Measurements from ENCODE around the gene OTOS. TPM values are rescaled to one million over a fixed set of nuclear protein-coding genes. Genes with fewer than 3 reads are reported as not detected.

The OTOS gene
- total RNA-seq, 1 experiment from 2014 or later = not detected

DNA sequence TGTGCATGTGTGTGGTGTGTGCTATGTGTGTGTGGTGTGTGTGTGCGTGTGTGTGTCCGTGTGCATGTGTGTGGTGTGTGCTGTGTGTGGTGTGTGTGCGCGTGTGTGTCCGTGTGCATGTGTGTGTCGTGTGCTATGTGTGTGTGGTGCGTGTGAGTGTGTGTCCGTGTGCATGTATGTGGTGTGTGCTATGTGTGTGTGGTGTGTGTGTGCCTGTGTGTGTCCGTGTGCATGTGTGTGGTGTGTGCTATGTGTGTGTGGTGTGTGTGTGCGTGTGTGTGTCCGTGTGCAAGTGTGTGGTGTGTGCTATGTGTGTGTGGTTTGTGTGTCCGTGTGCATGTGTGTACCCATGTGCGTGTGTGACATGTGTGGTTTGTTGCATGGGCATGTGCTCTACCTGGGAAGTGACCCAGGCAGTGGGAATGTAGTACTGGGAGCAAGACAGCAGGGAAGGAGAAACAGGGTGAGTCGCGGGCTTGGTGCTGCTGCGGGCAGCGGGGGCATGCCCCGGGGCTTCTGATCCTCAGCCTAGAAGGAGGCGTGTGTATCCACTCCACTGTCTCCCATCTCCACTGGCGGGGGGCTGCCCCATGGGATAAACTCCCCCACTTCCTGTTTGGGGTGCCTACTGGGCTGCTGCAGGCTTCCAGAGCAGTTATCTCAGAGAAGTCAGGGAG, 7.6 kb upstream of the OTOS start:
- CTCF ChIA-PET = no interaction called here
- Mint-ChIP-seq H3K27ac (ENCODE audit: unreplicated experiment) (no peak overlapping the region), H3K4me1 (ENCODE audit: low read depth, unreplicated experiment) (no peaks in the 10 kb centered on the region), H3K36me3 (ENCODE audit: insufficient read depth, unreplicated experiment) (no peaks in the 10 kb centered on the region), H3K9me3 (ENCODE audit: low read depth, unreplicated experiment) (peaks cover 4% of the 10 kb centered on the region), H3K27me3 (ENCODE audit: unreplicated experiment) (peaks cover 95% of the 10 kb centered on the region), H3K4me3 (ENCODE audit: low read depth, unreplicated experiment) (no peak overlapping the region)
- intact Hi-C loops (cut with micrococcal nuclease; ENCODE audit: unreplicated experiment) = no loop called here
- BruUV-seq (replicated peaks) = no TSS peak
- TF ChIP-seq, protein P1, sequence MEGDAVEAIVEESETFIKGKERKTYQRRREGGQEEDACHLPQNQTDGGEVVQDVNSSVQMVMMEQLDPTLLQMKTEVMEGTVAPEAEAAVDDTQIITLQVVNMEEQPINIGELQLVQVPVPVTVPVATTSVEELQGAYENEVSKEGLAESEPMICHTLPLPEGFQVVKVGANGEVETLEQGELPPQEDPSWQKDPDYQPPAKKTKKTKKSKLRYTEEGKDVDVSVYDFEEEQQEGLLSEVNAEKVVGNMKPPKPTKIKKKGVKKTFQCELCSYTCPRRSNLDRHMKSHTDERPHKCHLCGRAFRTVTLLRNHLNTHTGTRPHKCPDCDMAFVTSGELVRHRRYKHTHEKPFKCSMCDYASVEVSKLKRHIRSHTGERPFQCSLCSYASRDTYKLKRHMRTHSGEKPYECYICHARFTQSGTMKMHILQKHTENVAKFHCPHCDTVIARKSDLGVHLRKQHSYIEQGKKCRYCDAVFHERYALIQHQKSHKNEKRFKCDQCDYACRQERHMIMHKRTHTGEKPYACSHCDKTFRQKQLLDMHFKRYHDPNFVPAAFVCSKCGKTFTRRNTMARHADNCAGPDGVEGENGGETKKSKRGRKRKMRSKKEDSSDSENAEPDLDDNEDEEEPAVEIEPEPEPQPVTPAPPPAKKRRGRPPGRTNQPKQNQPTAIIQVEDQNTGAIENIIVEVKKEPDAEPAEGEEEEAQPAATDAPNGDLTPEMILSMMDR (IDR thresholded peaks at IDR 0.05; ENCODE audit: unreplicated experiment) = no peak
- no peak for DNase-seq

DNA sequence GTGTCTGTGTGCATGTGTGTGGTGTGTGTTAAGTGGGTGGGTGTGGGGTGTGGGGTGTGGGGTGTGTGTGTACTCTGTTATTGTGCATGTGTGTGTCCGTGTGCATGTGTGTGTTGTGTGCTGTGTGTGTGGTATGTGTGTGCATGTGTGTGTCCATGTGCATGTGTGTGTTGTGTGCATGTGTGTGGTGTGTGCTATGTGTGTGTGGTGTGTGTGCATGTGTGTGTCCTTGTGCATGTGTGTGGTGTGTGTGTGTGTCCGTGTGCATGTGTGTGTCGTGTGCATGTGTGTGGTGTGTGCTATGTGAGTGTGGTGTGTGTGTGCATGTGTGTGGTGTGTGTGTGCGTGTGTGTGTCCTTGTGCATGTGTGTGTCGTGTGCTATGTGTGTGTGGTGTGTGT, 6.9 kb upstream of the OTOS start:
- DNase-seq = no peak
- no peak overlapping the region for H3K4me3 Mint-ChIP-seq (ENCODE audit: low read depth, unreplicated experiment)
- BruUV-seq (replicated peaks) = no TSS peak

GRCh38 chr2:240146627-240147278, 6.3 kb upstream of the OTOS start:
- BruUV-seq (replicated peaks) = no TSS peak
- no peak overlapping the region for H3K4me3 Mint-ChIP-seq (ENCODE audit: low read depth, unreplicated experiment)
- CTCF ChIA-PET = no interaction called here
- H3K27me3 Mint-ChIP-seq (ENCODE audit: unreplicated experiment) = peaks cover 95% of the 10 kb centered on the region
- no peaks in the 10 kb centered on the region for H3K4me1 Mint-ChIP-seq (ENCODE audit: low read depth, unreplicated experiment)
- DNase-seq = no peak
- H3K9me3 Mint-ChIP-seq (ENCODE audit: low read depth, unreplicated experiment) = peaks cover 2% of the 10 kb centered on the region
- H3K36me3 Mint-ChIP-seq (ENCODE audit: insufficient read depth, unreplicated experiment) = no peaks in the 10 kb centered on the region
- TF ChIP-seq, protein P1 (IDR thresholded peaks at IDR 0.05; ENCODE audit: unreplicated experiment) = no peak
- intact Hi-C loops (cut with micrococcal nuclease; ENCODE audit: unreplicated experiment) = no loop called here
- H3K27ac Mint-ChIP-seq (ENCODE audit: unreplicated experiment) = no peak overlapping the region

More for the DNA sequence above, 6.9 kb upstream of the OTOS start:
- Mint-ChIP-seq H3K4me1 (ENCODE audit: low read depth, unreplicated experiment) (no peaks in the 10 kb centered on the region), H3K36me3 (ENCODE audit: insufficient read depth, unreplicated experiment) (no peaks in the 10 kb centered on the region), H3K27ac (ENCODE audit: unreplicated experiment) (no peak overlapping the region), H3K27me3 (ENCODE audit: unreplicated experiment) (peaks cover 95% of the 10 kb centered on the region), H3K9me3 (ENCODE audit: low read depth, unreplicated experiment) (peaks cover 2% of the 10 kb centered on the region)
- TF ChIP-seq, protein P1 (IDR thresholded peaks at IDR 0.05; ENCODE audit: unreplicated experiment) = no peak
- intact Hi-C loops (cut with micrococcal nuclease; ENCODE audit: unreplicated experiment) = no loop called here
- CTCF ChIA-PET = no interaction called here

- intact Hi-C loops (cut with micrococcal nuclease; ENCODE audit: unreplicated experiment) = no loop called here
- Mint-ChIP-seq H3K36me3 (ENCODE audit: insufficient read depth, unreplicated experiment) (no peaks in the 10 kb centered on the region), H3K27ac (ENCODE audit: unreplicated experiment) (no peak overlapping the region), H3K4me3 (ENCODE audit: low read depth, unreplicated experiment) (no peak overlapping the region), H3K4me1 (ENCODE audit: low read depth, unreplicated experiment) (no peaks in the 10 kb centered on the region), H3K27me3 (ENCODE audit: unreplicated experiment) (peaks cover 95% of the 10 kb centered on the region), H3K9me3 (ENCODE audit: low read depth, unreplicated experiment) (peaks cover 2% of the 10 kb centered on the region)
- TF ChIP-seq, protein P1 (IDR thresholded peaks at IDR 0.05; ENCODE audit: unreplicated experiment) = no peak
- no TSS peak for BruUV-seq (replicated peaks)
- no peak for DNase-seq
- CTCF ChIA-PET = interaction anchor here (1.0 kb wide), 1 partner anchor 86 kb away, joined by 5 read pairs; no protein-coding TSS in a partner anchor
Measured at GRCh38 chr2:240146141-240146561, 5.7 kb upstream of the OTOS start.

Data from Calu3 (cell line).